ENCODE results near the gene DCLK3.

Gene DCLK3

GRCh38 chr3:36804295-36805055 is 40.1 kb upstream of the DCLK3 start:
- no peaks in the 10 kb centered on the region for H3K36me3 ChIP-seq

GRCh38 chr3:36803091-36803791 is 38.9 kb upstream of the DCLK3 start:
- intact Hi-C loops (cut with DNase I; ENCODE audit: low total_unique reads), result no loop called here
- DNase-seq, result no peak
- no peaks in the 10 kb centered on the region for H3K4me1 ChIP-seq
- H3K4me3 ChIP-seq, result no peak overlapping the region
- no peaks in the 10 kb centered on the region for H3K27me3 ChIP-seq
- no peaks in the 10 kb centered on the region for H3K36me3 ChIP-seq
- H3K27ac ChIP-seq, result no peak overlapping the region
- TF ChIP-seq CTCF (IDR thresholded peaks at IDR 0.05), result no peak
- H3K9me3 ChIP-seq, result peaks cover 0 to 19% (median 14%) of the 10 kb centered on the region in 3 donors

More at GRCh38 chr3:36804295-36805055, 40.1 kb upstream of the DCLK3 start:
- no peaks in the 10 kb centered on the region for H3K4me1 ChIP-seq
- intact Hi-C loops (cut with DNase I; ENCODE audit: low total_unique reads), result no loop called here
- no peak overlapping the region for H3K27ac ChIP-seq
- H3K27me3 ChIP-seq, result no peaks in the 10 kb centered on the region
- H3K4me3 ChIP-seq, result no peak overlapping the region
- H3K9me3 ChIP-seq, result peaks cover 0 to 19% (median 14%) of the 10 kb centered on the region in 3 donors
- no peak for TF ChIP-seq CTCF (IDR thresholded peaks at IDR 0.05)
- DNase-seq, result no peak

GRCh38 chr3:36800533-36801116 is 36.3 kb upstream of the DCLK3 start:
- Histone ChIP-seq H3K4me1 (no peaks in the 10 kb centered on the region), H3K4me3 (no peak overlapping the region), H3K9me3 (peaks cover 0 to 9% (median 4%) of the 10 kb centered on the region in 3 donors), H3K36me3 (no peaks in the 10 kb centered on the region), H3K27ac (no peak overlapping the region), H3K27me3 (no peaks in the 10 kb centered on the region)
- TF ChIP-seq CTCF (IDR thresholded peaks at IDR 0.05), result no peak
- intact Hi-C loops (cut with DNase I; ENCODE audit: low total_unique reads), result no loop called here
- DNase-seq, result no peak

- Histone ChIP-seq H3K4me1 (no peaks in the 10 kb centered on the region), H3K4me3 (no peak overlapping the region), H3K9me3 (no peaks in the 10 kb centered on the region), H3K27me3 (no peaks in the 10 kb centered on the region), H3K27ac (no peak overlapping the region), H3K36me3 (no peaks in the 10 kb centered on the region)
- TF ChIP-seq CTCF (IDR thresholded peaks at IDR 0.05), result no peak
- DNase-seq, result no peak
- intact Hi-C loops (cut with DNase I; ENCODE audit: low total_unique reads), result no loop called here
Measured at GRCh38 chr3:36796881-36797280, 32.5 kb upstream of the DCLK3 start.

- H3K4me1 ChIP-seq, result no peaks in the 10 kb centered on the region
- intact Hi-C loops (cut with DNase I; ENCODE audit: low total_unique reads), result no loop called here
Measured at GRCh38 chr3:36796161-36796560, 31.8 kb upstream of the DCLK3 start.

More at GRCh38 chr3:36796161-36796560, 31.8 kb upstream of the DCLK3 start:
- H3K27me3 ChIP-seq, result no peaks in the 10 kb centered on the region
- no peak overlapping the region for H3K4me3 ChIP-seq
- no peak overlapping the region for H3K27ac ChIP-seq
- H3K36me3 ChIP-seq, result no peaks in the 10 kb centered on the region
- TF ChIP-seq CTCF (IDR thresholded peaks at IDR 0.05), result no peak
- no peaks in the 10 kb centered on the region for H3K9me3 ChIP-seq
- no peak for DNase-seq
